ENCODE results near the gene MGAT3. TPM values are rescaled to one million over a fixed set of nuclear protein-coding genes. Genes with fewer than 3 reads are reported as not detected.
A peak's percentile ranks its signal among the peaks of the same experiment; 100 is the strongest.

Gene MGAT3
- total and polyA plus RNA-seq, 2 of the 13 experiments (the other 11 are each of a cell fraction or from before 2014, with no cell fraction given) = 0.11 to 0.15 TPM

- TF ChIP-seq BRCA1 (CRISPR knock-in tag; IDR thresholded peaks at IDR 0.05) (0 out of 2 replicates have a peak, but pooled peaks have one; percentile 57), ZEB1 (IDR thresholded peaks at IDR 0.05; ENCODE audit: insufficient replicate concordance, low read depth) (peak; percentile 71), FOXO1 (CRISPR knock-in tag; IDR thresholded peaks at IDR 0.05) (peak; percentile 73), ZNF776 (CRISPR knock-in tag; IDR thresholded peaks at IDR 0.05) (peak; percentile 78; the same call in 1 of the 2 replicates), ZNF124 (CRISPR knock-in tag; IDR thresholded peaks at IDR 0.05) (peak; percentile 86), ZBTB7B (CRISPR knock-in tag; IDR thresholded peaks at IDR 0.05) (peak; percentile 55; the same call in 1 of the 2 replicates), ZNF615 (CRISPR knock-in tag; IDR thresholded peaks at IDR 0.05; ENCODE audit: borderline replicate concordance) (no peak), ZNF446 (CRISPR knock-in tag; IDR thresholded peaks at IDR 0.05) (0 out of 2 replicates have a peak, but pooled peaks have one; percentile 4), U2AF1 (optimal IDR thresholded peaks at IDR 0.05; ENCODE audit: low read depth, low read length) (peak; percentile 81), MYC (CRISPR knock-in tag; IDR thresholded peaks at IDR 0.05; ENCODE audit: borderline replicate concordance) (peak; percentile 70; the same call in 1 of the 2 replicates), RARA (CRISPR knock-in tag; IDR thresholded peaks at IDR 0.05) (peak; percentile 75), HMG20B (CRISPR knock-in tag; conservative IDR thresholded peaks at IDR 0.05) (peak; percentile 76), HMGXB4 (CRISPR knock-in tag; IDR thresholded peaks at IDR 0.05; ENCODE audit: borderline replicate concordance in 1 of 2, low read depth in 1 of 2) (peak; percentile 95 to 96), ZNF33A (CRISPR knock-in tag; IDR thresholded peaks at IDR 0.05; ENCODE audit: borderline replicate concordance) (no peak), DPF2 (CRISPR knock-in tag; IDR thresholded peaks at IDR 0.05; ENCODE audit: borderline replicate concordance, low read depth) (no peak), ZNF333 (CRISPR knock-in tag; IDR thresholded peaks at IDR 0.05; ENCODE audit: borderline replicate concordance) (0 out of 2 replicates have a peak, but pooled peaks have one; percentile 31), MAZ (IDR thresholded peaks at IDR 0.05; ENCODE audit: borderline replicate concordance, low read depth, low read length) (peak; percentile 32; the same call in 1 of the 2 replicates), MAZ (CRISPR knock-in tag; IDR thresholded peaks at IDR 0.05; ENCODE audit: low read depth) (0 out of 2 replicates have a peak, but pooled peaks have one; percentile 24), THRA (CRISPR knock-in tag; IDR thresholded peaks at IDR 0.05; ENCODE audit: borderline replicate concordance) (peak; percentile 70), SMARCC2 (IDR thresholded peaks at IDR 0.05) (no peak), ISL2 (CRISPR knock-in tag; IDR thresholded peaks at IDR 0.05) (peak; percentile 64; the same call in 1 of the 2 replicates), ZNF639 (CRISPR knock-in tag; conservative IDR thresholded peaks at IDR 0.05) (0 out of 2 replicates have a peak, but pooled peaks have one; percentile 71), ATF7 (IDR thresholded peaks at IDR 0.05) (no peak), ATF7 (CRISPR knock-in tag; IDR thresholded peaks at IDR 0.05) (no peak), HNRNPH1 (optimal IDR thresholded peaks at IDR 0.05; ENCODE audit: low read depth, low read length) (peak; percentile 33)
These were observed 72.1 kb downstream of the MGAT3 start (continued) for GRCh38 chr22:39528681-39529486.
